ENCODE results near the gene DDX21.
"Not testable (repeated sequence)": the region's sequence is repeated elsewhere in the genome, so short reads cannot be mapped to it uniquely, and the experiment has no call there.

DDX21 gene

DNA sequence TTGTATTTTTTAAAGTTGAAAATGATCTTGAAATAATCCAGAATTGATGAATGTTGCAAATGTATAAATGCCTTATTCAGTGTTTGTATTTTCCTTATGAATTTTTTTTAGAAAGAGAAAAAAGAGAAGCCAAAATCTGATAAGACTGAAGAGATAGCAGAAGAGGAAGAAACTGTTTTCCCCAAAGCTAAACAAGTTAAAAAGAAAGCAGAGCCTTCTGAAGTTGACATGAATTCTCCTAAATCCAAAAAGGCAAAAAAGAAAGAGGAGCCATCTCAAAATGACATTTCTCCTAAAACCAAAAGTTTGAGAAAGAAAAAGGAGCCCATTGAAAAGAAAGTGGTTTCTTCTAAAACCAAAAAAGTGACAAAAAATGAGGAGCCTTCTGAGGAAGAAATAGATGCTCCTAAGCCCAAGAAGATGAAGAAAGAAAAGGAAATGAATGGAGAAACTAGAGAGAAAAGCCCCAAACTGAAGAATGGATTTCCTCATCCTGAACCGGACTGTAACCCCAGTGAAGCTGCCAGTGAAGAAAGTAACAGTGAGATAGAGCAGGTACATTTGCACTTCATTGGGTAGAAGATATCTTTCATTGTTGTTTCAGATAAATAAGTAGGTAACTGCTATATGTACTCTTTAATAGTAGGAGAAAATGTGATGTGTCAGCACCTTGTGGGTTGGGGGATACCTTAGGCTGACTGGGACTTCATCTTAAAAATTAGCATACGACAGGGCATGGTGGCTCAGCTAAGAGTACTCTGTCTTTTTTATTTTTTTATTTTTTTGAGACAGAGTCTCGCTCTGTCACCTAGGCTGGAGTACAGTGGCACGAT lies 3.9 kb downstream of the DDX21 start:
- no peak for DNase-seq (ENCODE audit: low read depth)
- TF ChIP-seq, protein P1, sequence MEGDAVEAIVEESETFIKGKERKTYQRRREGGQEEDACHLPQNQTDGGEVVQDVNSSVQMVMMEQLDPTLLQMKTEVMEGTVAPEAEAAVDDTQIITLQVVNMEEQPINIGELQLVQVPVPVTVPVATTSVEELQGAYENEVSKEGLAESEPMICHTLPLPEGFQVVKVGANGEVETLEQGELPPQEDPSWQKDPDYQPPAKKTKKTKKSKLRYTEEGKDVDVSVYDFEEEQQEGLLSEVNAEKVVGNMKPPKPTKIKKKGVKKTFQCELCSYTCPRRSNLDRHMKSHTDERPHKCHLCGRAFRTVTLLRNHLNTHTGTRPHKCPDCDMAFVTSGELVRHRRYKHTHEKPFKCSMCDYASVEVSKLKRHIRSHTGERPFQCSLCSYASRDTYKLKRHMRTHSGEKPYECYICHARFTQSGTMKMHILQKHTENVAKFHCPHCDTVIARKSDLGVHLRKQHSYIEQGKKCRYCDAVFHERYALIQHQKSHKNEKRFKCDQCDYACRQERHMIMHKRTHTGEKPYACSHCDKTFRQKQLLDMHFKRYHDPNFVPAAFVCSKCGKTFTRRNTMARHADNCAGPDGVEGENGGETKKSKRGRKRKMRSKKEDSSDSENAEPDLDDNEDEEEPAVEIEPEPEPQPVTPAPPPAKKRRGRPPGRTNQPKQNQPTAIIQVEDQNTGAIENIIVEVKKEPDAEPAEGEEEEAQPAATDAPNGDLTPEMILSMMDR (IDR thresholded peaks at IDR 0.05; ENCODE audit: control insufficient read depth, extremely low read depth, insufficient read depth): no peak
- H3K4me3 ChIP-seq (ENCODE audit: low read depth, low read length): no peak overlapping the region

DNA sequence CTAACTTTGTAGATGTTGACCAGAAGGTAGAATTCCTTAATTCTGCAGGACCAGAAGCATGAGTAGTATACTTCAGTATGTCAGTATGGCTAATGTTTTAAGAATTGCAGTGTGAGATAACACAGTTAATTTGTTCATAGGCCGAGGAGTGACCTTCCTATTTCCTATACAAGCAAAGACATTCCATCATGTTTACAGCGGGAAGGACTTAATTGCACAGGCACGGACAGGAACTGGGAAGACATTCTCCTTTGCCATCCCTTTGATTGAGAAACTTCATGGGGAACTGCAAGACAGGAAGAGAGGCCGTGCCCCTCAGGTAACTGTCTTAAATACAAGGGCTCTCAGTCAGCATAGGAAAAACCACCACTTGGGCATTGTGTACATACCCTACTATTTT lies 7.2 kb downstream of the DDX21 start:
- DNase-seq (ENCODE audit: low read depth): no peak
- H3K4me3 ChIP-seq (ENCODE audit: low read depth, low read length): no peak overlapping the region
- TF ChIP-seq, protein P1 (IDR thresholded peaks at IDR 0.05; ENCODE audit: control insufficient read depth, extremely low read depth, insufficient read depth): no peak

DNA sequence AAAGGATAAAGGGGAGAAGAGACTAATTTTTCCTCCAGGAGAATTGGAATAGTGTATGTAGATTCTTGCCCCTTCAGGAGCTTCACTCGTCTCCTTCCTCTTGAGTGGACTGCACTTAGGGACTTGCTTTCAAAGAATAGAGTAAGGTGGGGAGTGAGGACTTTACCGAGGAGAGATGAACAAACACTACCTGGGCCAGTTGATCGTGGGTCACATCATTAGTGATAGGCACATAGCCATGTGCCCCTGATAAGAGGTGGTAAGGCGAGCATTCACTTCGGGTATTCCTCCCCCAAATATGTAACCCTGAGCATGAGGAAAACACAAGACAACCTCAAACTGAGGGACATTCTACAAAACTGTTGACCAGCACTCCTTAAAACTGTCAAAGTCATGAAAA lies 18.0 kb downstream of the DDX21 start:
- DNase-seq (ENCODE audit: low read depth): no peak
- no peak overlapping the region for H3K4me3 ChIP-seq (ENCODE audit: low read depth, low read length)
- TF ChIP-seq, protein P1 (IDR thresholded peaks at IDR 0.05; ENCODE audit: control insufficient read depth, extremely low read depth, insufficient read depth): no peak

DNA sequence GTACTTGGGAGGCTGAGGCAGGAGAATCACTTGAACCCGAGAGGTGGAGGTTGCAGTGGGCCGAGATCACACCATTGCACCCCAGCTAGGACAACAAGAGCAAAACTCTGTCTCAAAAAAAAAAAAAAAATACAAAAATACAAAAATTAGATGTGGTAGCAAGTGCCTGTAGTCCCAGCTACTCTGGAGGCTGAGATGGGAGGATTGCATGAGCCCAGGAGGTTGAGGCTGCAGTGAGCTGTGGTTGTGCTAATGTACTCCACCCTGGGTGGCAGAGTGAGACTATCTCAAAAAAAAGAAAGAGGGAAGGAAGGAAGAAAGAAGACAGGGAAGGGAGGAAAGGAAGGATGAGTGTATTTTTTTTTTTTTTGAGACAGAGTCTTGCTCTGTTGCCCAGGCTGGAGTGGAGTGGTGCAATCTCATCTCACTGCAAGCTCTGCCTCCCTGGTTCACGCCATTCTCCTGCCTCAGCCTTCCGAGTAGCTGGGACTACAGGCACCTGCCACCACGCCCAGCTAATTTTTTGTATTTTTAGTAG lies 20.0 kb downstream of the DDX21 start:
- DNase-seq (ENCODE audit: low read depth); H3K4me3 ChIP-seq (ENCODE audit: low read depth, low read length): not testable (repeated sequence)

DNA sequence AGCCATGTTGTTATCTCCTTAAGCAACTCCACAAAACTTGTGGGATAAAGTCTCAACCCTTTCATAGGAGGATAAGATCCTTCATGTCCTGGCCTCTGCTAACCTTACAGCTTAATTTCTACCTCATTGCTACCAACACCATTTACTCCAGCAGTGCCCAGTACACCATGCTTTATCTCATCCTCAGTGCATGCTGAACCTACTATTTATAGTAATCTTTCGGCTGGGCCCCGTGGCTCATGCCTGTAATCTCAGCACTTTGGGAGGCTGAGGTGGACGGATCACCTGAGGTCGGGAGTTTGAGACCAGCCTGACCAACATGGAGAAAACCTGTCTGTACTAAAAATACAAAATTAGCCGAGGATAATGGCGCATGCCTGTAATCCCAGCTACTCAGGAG lies 23.8 kb downstream of the DDX21 start:
- H3K4me3 ChIP-seq (ENCODE audit: low read depth, low read length); DNase-seq (ENCODE audit: low read depth): not testable (repeated sequence)

DNA sequence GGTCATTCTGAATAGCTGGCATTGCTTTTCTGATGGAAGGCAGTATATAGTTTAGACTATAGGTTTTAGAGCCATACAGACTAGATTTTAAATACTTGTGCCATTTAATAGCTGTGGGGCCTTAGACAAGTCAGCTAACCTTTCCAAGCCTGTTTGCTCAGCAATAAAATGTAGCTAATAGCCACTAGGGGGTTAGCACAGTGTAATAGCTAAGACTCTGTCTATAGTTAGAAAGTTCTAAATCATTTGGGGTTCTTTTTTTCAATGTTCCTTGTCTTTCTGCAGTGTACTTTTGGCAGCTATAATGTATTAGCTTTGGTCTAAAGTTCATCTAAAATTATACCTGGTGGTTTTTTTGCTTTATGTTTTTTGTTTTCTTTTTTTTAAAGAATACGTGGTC lies 25.1 kb downstream of the DDX21 start:
- DNase-seq (ENCODE audit: low read depth): no peak
- TF ChIP-seq, protein P1 (IDR thresholded peaks at IDR 0.05; ENCODE audit: control insufficient read depth, extremely low read depth, insufficient read depth): peak; percentile 39
- H3K4me3 ChIP-seq (ENCODE audit: low read depth, low read length): no peak overlapping the region

DNA sequence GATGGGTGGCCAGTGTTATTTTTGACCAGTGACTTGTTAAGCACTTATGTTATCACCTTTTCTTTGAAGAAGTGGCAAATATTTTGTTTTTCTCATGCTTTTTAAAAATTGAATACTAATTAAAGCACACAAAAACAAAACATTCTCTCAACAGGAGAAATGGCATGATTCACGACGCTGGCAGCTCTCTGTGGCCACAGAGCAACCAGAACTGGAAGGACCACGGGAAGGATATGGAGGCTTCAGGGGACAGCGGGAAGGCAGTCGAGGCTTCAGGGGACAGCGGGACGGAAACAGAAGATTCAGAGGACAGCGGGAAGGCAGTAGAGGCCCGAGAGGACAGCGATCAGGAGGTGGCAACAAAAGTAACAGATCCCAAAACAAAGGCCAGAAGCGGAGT lies 26.4 kb downstream of the DDX21 start:
- no peak overlapping the region for H3K4me3 ChIP-seq (ENCODE audit: low read depth, low read length)
- TF ChIP-seq, protein P1 (IDR thresholded peaks at IDR 0.05; ENCODE audit: control insufficient read depth, extremely low read depth, insufficient read depth): no peak
- no peak for DNase-seq (ENCODE audit: low read depth)

DNA sequence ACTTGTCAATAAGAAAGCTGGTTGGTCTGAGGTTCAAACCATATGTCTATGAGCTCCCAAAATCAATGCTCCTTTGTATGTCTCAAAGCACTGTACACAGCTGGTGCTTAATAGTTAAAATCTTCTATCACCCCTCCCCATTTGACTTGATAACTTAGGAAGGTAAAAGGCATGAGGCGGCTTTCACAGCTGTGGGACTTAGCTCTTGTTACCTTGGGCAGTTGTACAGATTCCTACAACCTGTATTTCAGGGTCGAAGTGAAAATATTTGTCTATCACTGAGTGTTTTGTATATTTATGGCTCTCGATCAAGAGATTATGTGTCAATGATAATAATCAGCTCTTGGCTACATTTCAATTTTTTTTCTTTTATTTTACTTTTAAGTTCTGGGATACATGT lies 31.6 kb downstream of the DDX21 start:
- H3K4me3 ChIP-seq (ENCODE audit: low read depth, low read length): peak overlapping the region; percentile 76
- TF ChIP-seq, protein P1 (IDR thresholded peaks at IDR 0.05; ENCODE audit: control insufficient read depth, extremely low read depth, insufficient read depth): no peak
- DNase-seq (ENCODE audit: low read depth): peak; percentile 57
